ENCODE results near the gene MARCHF10. TPM values are rescaled to one million over a fixed set of nuclear protein-coding genes. Genes with fewer than 3 reads are reported as not detected.
A peak's percentile ranks its signal among the peaks of the same experiment; 100 is the strongest.
"Not testable (repeated sequence)": the region's sequence is repeated elsewhere in the genome, so short reads cannot be mapped to it uniquely, and the experiment has no call there.

Gene MARCHF10
- total RNA-seq, 1 donor from 2014 or later, result not detected

DNA sequence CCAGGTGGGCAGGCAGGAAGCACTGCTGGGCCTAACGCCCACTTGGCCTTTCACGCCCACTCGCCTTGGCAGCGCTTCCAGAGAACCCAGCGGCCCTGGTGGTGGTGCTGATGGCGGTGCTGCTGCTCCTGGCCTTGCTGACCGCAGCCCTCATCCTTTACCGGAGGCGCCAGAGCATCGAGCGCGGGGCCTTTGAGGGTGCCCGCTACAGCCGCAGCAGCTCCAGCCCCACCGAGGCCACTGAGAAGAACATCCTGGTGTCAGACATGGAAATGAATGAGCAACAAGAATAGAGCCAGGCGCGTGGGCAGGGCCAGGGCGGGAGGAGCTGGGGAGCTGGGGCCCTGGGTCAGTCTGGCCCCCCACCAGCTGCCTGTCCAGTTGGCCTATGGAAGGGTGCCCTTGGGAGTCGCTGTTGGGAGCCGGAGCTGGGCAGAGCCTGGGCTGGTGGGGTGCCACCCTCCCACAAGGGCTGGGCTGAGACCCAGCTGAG, 115.9 kb downstream of the MARCHF10 start:
- no peak for ATAC-seq
- intact Hi-C loops (cut with micrococcal nuclease), result no loop called here

DNA sequence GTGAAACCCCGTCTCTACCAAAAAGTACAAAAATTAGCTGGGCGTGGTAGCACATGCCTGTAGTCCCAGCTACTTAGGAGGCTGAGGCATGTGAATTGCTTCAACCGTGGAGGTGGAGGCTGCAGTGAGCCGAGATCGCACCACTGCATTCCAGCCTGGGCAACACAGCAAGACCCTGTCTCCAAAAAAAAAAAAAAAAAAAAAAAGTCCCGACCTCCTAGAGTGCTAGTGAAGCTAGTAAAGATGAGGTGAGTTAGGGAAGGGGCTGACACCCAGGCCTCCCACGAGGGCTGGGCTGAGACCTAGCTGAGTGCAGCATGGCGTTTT, 116.6 kb downstream of the MARCHF10 start:
- ATAC-seq; intact Hi-C loops (cut with micrococcal nuclease); DNase-seq: not testable (repeated sequence)

More for the DNA sequence above, 115.9 kb downstream of the MARCHF10 start:
- DNase-seq, result no peak

DNA sequence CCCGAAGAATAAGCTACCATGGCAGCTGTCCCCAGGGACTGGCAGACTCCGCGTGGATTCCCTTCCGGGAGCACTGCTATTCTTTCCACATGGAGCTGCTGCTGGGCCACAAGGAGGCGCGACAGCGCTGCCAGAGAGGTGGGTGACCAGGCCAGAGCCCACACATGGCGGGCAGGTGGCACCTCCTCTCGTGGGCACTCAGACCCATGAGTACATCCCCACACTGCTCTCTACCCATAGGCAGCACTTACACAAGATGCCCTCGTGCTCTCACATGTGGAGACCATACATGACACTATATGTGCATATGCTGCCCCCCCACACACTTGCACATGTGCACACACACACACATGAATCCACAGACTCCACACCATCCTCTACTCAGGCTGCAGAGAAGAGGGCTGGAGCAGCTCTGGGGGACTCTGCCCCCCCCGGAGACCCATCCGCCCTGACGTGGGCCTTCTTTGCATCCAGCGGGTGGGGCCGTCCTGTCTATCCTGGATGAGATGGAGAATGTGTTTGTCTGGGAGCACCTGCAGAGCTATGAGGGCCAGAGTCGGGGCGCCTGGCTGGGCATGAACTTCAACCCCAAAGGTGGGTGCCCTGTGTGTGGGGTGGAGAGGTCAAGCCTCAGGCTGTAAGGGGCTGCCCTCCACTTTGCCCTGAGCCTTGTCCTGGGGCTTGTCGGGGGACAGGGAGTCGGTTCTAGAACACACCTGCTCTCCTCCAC, 117.8 kb downstream of the MARCHF10 start:
- intact Hi-C loops (cut with micrococcal nuclease), result no loop called here
- DNase-seq (no peak), ATAC-seq (no peak)

DNA sequence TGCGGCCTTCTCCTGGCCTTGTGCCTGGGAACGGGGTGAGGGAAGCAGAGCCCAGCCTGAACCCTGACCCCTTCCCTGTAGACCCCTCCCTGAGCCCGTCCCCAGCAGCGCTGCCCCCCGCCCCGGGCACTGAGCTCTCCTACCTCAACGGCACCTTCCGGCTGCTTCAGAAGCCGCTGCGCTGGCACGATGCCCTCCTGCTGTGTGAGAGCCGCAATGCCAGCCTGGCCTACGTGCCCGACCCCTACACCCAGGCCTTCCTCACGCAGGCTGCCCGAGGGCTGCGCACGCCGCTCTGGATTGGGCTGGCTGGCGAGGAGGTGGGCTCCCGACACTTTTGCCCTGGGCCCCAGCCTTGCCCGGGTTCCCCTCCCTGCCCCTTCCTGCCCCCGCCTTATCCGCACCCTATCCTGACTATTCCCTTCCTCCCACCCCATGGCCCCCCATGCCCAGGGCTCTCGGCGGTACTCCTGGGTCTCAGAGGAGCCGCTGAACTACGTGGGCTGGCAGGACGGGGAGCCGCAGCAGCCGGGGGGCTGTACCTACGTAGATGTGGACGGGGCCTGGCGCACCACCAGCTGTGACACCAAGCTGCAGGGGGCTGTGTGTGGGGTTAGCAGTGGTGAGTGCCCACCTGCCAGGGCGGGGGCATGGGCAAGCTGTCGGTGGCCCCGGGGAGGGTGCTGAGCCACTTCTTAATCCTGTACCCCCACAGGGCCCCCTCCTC, 118.5 kb downstream of the MARCHF10 start:
- DNase-seq (no peak), ATAC-seq (no peak)
- intact Hi-C loops (cut with micrococcal nuclease), result no loop called here

DNA sequence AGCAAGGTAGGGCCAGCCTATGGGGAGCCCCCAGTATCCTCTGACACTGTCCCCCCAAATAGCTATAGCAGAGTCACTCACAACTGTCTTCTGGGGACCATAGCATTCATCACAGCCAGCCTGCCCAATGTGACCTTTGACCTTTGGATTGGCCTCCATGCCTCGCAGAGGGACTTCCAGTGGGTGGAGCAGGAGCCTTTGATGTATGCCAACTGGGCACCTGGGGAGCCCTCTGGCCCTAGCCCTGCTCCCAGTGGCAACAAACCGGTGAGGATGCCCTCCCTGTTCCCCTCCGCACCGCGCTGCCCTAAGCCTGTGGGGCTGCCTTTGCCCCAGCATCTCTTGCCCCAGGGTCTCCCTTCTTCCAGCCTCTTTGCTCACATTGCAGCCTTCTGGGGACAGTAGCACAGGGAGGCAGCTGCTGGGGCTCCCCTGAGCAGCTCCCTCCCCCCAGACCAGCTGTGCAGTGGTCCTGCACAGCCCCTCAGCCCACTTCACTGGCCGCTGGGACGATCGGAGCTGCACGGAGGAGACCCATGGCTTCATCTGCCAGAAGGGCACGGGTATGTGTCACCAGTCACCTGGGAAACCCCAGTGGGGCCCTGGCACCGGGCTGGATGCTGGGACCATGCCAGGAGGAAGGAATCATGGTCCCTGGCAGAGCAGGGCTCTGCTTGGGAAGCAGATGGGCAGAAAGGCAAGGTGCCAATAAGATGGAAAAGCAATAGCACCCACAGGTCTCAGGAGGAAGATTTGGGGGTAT, 119.5 kb downstream of the MARCHF10 start:
- ATAC-seq, result peak; percentile 16
- intact Hi-C loops (cut with micrococcal nuclease), result no loop called here
- no peak for DNase-seq

DNA sequence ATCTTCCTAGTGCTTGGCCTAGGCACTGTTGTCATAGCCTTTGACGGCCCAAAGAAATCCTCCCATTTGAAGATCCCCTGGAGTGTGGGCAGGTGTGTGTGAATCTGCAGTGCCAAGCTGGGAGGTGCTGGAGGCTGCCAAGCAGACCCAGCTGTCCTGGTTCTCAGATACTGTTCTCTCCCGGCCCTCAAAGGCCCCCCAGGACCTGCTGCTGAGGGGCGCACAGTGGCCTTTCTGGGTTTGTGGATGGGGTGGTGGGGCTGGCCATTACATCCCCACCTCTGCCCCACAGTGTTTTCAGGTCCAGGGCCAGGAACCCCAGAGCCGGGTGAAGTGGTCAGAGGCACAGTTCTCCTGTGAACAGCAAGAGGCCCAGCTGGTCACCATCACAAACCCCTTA, 120.1 kb downstream of the MARCHF10 start:
- DNase-seq (no peak), ATAC-seq (no peak)
- intact Hi-C loops (cut with micrococcal nuclease), result no loop called here

DNA sequence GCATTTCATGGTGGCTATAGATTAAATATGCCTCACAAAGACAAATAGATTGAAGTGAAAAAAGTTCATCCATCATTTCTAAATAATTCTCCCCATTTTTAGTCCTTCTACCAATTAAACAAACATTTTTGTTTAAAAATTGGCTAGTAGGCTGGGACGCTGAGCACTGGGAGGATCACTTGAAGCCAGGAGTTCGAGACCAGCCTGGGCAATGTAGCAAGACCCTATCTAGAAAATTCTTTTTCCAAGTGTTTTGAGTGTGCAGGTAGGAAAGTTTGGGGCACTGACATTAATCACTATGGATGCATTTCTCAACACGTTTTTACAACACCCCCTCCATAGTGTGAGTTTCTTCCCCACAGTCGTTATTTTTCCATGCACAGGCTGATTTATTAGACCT, 123.9 kb downstream of the MARCHF10 start:
- intact Hi-C loops (cut with micrococcal nuclease), result no loop called here
- ATAC-seq (no peak), DNase-seq (no peak)

DNA sequence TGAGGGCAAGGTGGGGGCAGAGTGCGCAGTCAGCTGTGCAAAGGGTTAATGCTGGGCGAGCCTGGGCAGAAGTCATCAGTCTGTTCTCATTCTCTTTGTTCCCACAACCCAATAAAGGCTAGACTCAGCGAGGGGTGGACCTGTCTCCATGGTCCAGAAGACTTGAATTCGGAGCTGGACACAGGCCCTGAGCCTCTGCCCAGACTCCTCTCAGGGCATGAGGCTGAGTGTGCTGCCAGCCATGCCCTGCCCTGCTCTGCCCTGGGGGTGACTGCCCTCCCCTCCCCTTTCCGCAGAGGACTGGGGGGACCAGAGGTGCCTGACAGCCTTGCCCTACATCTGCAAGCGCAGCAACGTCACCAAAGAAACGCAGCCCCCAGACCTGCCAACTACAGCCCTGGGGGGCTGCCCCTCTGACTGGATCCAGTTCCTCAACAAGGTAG, 126.2 kb downstream of the MARCHF10 start:
- ATAC-seq, result no peak
- intact Hi-C loops (cut with micrococcal nuclease), result no loop called here
- DNase-seq, result no peak

DNA sequence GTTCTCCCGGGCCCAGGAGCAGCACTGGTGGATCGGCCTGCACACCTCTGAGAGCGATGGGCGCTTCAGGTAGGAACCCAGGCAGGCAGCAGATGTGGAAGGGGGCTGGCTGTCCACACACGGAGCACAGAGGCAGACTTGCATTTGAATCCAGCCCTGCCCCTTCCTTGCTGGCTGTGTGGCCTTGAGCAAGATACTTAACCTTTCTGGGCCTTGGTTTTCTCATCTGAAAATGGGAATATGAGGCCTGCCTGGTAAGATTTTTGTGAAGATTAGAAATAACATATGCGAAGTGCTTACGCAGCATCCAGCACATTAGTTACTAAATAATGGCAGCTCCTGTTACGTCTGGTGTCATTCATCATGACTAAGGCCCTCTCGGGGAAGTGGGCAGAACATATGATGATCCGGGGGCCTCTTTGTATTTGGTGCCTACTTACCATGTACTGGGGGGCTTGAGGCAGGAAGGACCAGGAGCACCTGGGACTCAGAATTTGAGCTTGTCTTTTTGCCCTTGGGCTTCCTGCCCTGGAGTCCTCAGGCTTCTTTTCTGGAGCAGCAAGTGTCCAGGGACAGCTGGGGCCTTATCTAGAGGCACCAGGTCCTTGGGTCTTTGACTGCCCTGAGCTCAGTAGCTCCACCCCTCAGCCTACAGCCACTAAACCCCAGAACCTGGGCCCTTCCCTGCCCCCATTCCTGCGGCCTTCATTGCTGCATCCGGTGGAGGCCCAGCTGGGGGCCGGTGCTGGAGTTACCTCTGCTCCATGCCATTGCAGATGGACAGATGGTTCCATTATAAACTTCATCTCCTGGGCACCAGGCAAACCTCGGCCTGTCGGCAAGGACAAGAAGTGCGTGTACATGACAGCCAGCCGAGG, 126.8 kb downstream of the MARCHF10 start:
- no peak for DNase-seq
- intact Hi-C loops (cut with micrococcal nuclease), result no loop called here
- ATAC-seq, result no peak

DNA sequence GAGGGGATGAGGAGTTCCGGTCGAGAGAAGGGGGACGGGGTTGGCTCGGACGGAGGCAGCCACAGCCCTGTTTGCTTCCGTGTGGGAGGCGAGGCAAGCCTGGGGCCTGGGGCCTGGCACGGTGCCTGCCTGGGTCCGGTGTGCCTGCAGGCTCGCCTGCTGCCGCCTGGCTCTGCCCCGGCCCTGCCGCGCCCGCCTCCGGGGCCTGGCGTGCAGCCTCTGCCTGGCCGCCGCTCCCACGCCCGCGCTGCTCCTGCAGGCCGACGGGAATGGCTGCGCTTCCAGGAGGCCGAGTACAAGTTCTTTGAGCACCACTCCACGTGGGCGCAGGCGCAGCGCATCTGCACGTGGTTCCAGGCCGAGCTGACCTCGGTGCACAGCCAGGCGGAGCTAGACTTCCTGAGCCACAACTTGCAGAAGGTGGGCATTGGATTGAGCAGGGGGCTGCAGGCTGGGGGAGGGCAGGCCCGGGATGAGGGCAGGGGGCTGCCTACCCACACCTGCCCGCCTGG, 127.5 kb downstream of the MARCHF10 start:
- no peak for DNase-seq
- intact Hi-C loops (cut with micrococcal nuclease), result no loop called here

DNA sequence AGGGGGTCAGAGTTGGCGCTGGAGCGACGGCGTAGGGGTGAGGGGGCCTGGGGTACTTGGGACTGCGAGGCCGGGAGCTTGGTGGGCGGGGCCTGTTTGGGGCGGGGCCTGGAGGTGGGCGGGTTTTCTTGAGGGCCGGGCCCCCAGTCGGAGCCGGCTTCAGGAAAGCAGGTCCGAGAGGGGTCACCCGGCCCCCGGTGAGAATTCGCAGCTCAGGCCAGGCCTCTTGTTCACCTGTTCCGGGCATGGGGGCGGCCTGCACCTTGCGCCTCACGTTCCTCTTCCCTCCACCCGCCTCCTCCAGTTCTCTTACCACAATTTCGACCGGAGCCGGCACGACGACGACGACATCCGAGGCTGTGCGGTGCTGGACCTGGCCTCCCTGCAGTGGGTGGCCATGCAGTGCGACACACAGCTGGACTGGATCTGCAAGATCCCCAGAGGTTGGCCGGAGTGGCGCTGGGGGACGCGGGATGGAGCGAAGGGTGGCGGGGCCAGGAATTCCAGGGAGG, 128.2 kb downstream of the MARCHF10 start:
- no peak for ATAC-seq
- intact Hi-C loops (cut with micrococcal nuclease), result loop anchor here (10.0 kb wide), 1 partner anchor 725 kb away; no protein-coding TSS in a partner anchor
- no peak for DNase-seq

More for the DNA sequence above, 127.5 kb downstream of the MARCHF10 start:
- no peak for ATAC-seq

DNA sequence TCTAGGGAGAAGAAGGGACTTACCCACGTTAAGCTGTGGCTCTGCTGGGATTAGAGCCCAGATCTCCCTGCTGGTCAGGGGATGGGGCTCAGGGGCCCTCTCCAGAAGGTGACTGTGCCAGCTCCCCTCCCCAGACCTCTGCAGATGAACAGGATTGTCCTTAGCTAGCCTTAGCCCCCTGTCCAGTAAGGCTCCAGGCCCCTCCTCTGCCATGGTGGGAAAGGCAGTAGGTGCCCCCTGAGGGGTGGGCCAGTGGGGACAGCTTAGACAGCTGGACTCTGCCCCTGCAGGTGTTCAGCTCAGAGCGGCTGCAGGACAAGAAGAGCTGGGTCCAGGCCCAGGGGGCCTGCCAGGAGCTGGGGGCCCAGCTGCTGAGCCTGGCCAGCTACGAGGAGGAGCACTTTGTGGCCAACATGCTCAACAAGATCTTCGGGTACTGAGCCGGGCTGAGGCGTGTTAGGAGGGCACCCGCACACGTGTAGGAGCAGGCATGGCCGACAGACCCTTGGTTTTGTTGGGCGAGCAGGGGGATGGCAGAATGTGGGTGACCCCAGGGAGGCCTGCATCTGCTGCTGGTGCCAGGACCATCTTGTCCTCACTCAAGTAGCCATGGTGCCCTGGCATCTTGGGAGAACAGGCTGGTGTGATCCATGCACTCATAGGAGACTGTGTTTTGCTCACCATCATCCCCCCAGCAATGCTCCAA, 129.7 kb downstream of the MARCHF10 start:
- intact Hi-C loops (cut with micrococcal nuclease), result loop anchor here (10.0 kb wide), 1 partner anchor 726 kb away; no protein-coding TSS in a partner anchor
- no peak for DNase-seq

DNA sequence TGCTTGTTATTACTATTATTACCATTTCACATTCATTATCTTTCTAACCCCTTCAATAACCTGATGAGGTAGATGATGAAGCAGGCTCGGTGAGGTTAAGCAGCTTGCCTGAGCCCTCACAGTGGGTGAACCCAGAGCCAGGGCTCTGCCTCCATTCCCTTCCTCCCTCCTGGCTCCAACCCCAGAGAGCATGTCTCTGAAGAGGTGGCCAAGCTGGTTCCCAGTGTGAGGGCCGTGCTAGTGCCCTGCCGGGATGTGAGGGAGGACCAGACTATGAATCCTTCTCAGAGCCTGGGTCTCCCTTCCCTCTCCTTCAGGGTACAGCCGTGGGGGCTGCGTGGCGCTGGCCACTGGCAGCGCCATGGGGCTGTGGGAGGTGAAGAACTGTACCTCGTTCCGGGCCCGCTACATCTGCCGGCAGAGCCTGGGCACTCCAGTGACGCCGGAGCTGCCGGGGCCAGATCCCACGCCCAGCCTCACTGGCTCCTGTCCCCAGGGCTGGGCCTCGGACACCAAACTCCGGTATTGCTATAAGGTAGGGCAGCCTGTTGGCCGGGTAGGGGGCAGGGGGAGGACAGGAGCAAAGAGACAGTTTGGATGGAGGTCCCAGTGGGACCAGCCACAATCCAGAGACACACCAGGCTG, 131.0 kb downstream of the MARCHF10 start:
- DNase-seq (no peak), ATAC-seq (no peak)
- intact Hi-C loops (cut with micrococcal nuclease), result loop anchor here (10.0 kb wide), 1 partner anchor 728 kb away; no protein-coding TSS in a partner anchor

More for the DNA sequence above, 129.7 kb downstream of the MARCHF10 start:
- ATAC-seq, result no peak

DNA sequence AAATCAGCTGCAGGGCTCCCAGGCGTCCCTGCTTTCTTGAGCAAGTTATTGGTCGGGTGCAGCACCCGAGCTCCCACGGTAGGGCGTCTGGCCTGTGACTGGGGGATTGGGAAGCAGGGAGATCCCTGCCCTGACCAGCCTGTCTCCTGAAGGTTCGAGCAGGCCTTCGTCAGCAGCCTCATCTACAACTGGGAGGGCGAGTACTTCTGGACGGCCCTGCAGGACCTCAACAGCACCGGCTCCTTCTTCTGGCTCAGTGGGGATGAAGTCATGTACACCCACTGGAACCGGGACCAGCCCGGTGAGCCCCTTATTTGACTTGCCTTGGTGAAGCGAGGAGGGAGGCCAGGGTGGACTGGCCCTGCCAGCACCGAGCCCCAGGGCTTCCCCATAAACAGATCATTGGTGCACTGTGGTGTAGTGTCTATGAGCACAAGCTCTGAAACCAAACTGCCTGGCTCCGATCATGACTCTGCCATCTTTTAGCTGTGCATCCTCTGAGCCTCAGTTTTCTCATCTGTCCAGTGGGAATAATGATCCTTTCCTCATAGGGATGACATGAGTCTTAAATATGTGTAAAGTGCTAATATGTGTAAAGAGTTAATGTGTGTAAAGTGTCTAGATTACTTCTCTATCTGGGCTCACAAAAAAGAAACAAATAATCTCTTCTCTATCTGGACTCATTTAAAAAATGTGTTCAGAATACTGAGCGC, 131.7 kb downstream of the MARCHF10 start:
- intact Hi-C loops (cut with micrococcal nuclease), result loop anchor here (10.0 kb wide), 1 partner anchor 728 kb away; no protein-coding TSS in a partner anchor
- DNase-seq, result no peak

DNA sequence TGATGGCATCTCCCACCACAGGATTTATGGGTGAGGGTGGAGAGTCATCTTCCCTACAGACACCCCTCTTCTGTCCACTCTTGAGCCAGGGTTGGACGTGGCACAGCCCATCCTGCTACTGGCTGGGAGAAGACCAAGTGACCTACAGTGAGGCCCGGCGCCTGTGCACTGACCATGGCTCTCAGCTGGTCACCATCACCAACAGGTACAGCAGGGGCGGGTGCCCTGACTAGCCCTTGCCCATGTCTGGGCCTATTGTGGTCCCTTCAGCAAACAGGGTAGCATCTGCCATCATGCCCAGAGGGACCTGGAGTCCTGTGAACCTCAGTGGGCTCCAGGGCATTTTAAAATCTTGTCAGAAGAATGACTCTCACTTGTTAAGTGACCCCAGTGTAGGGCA, 132.4 kb downstream of the MARCHF10 start:
- DNase-seq (no peak), ATAC-seq (no peak)
- intact Hi-C loops (cut with micrococcal nuclease), result loop anchor here (10.0 kb wide), 1 partner anchor 729 kb away; no protein-coding TSS in a partner anchor

More for the DNA sequence above, 131.7 kb downstream of the MARCHF10 start:
- ATAC-seq, result no peak

DNA sequence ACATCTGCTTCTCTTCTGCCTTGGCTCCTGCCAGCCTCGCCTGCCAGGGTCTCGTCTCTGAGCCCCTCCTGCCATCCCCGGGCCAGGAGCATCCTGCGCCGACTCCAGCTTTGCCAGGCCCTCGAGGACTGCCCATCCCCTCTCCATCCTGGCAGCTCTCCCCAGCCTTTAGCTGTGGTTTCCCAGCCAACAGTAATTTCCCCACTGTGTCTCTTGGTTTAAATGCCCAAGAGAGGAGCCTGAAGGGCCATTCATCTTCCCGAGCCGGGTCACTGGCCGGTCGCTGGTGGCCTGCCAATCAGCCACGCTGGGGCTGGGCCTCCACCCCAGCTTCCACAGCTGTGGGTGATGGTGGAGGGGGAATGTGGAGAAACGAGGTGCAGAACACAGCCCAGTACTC, 132.9 kb downstream of the MARCHF10 start:
- ATAC-seq (no peak), DNase-seq (no peak)
- intact Hi-C loops (cut with micrococcal nuclease), result loop anchor here (10.0 kb wide), 1 partner anchor 730 kb away; no protein-coding TSS in a partner anchor
